ENCODE measurements around the gene TGFB2.

Gene TGFB2

DNA sequence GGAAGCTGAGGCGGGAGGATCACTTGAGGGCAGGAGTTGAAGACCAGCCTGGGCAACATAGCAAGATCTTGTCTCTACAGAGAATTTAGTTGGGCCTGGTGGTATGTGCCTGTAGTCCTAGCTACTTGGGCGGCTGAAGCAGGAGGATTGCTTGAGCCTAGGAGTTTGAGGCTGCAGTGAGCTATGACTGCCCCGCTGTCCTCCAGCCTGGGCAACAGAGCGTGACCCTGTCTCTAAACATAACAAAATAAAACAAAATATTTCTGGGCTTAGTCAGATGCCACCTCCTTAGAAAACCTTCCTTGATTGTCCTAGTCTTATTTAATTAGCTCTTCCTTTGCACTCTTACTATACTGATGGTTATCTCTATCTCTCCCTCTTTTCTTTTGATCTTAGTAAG is 8.5 kb downstream of the TGFB2 start:
- TF ChIP-seq, protein P1, sequence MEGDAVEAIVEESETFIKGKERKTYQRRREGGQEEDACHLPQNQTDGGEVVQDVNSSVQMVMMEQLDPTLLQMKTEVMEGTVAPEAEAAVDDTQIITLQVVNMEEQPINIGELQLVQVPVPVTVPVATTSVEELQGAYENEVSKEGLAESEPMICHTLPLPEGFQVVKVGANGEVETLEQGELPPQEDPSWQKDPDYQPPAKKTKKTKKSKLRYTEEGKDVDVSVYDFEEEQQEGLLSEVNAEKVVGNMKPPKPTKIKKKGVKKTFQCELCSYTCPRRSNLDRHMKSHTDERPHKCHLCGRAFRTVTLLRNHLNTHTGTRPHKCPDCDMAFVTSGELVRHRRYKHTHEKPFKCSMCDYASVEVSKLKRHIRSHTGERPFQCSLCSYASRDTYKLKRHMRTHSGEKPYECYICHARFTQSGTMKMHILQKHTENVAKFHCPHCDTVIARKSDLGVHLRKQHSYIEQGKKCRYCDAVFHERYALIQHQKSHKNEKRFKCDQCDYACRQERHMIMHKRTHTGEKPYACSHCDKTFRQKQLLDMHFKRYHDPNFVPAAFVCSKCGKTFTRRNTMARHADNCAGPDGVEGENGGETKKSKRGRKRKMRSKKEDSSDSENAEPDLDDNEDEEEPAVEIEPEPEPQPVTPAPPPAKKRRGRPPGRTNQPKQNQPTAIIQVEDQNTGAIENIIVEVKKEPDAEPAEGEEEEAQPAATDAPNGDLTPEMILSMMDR (conservative IDR thresholded peaks at IDR 0.05; ENCODE audit: low read depth): no peak
- DNase-seq (ENCODE audit: low spot score): no peak
- no peak overlapping the region for H3K27ac ChIP-seq
- ChIA-PET CTCF (interaction anchor here (0.5 kb wide), 1 partner anchor 715 kb away, joined by 3 read pairs; no protein-coding TSS in a partner anchor), POLR2A (ENCODE audit: low non-redundant PET) (no interaction called here)

DNA sequence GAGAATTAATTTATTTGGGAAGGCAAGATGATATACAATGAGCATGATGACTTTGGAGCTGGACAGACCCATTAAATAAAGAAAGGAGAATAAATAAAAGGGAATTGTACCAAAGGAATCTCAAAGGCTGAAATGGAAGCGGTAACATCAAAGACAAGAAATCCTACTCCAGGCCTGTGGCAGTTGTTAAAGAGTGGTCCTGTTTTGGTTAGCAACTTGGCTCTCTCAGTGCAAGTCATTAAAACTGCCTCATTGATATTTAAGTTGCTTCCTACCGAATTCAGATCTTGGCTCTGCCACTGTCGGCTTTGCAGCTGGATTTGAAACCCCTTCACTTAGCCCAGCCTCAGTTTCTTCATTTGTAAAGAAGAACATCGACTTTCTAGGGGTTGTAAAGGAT is 10.1 kb downstream of the TGFB2 start:
- ChIA-PET POLR2A (ENCODE audit: low non-redundant PET) (no interaction called here), CTCF (no interaction called here)
- no peak for DNase-seq (ENCODE audit: low spot score)
- no peak overlapping the region for H3K27ac ChIP-seq
- TF ChIP-seq, protein P1 (conservative IDR thresholded peaks at IDR 0.05; ENCODE audit: low read depth): no peak

- POLR2A ChIA-PET (ENCODE audit: low non-redundant PET): no interaction called here
- CTCF ChIA-PET: interaction anchor here (0.5 to 0.6 kb wide), 2 partner anchors 119 to 632 kb away, joined by 3 read pairs; no protein-coding TSS in a partner anchor
- no peak for DNase-seq (ENCODE audit: low spot score)
- TF ChIP-seq, protein P1 (conservative IDR thresholded peaks at IDR 0.05; ENCODE audit: low read depth): no peak
- no peak overlapping the region for H3K27ac ChIP-seq
Measured at GRCh38 chr1:218357211-218357892, 12.2 kb downstream of the TGFB2 start.

DNA sequence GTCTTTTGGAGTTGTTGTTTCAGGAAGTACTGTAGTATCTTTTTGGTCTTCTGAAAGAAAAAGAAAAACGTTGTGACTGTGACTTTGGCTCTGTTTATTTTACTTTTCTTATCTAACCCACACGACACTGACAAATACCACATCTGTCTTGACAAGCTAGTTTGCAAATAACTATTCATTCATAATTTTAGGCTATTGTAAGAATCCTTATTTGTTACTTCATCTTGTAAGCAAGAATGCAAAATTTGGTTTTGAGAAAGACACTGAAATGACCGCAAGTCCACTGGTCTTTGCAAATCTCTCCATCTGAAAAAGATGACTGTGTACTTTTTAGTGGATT is 12.7 kb downstream of the TGFB2 start:
- DNase-seq (ENCODE audit: low spot score): no peak
- TF ChIP-seq, protein P1 (conservative IDR thresholded peaks at IDR 0.05; ENCODE audit: low read depth): no peak
- POLR2A ChIA-PET (ENCODE audit: low non-redundant PET): no interaction called here
- no peak overlapping the region for H3K27ac ChIP-seq
- CTCF ChIA-PET: interaction anchor here (0.5 to 0.6 kb wide), 2 partner anchors 119 to 631 kb away, joined by 3 read pairs; no protein-coding TSS in a partner anchor

- H3K27ac ChIP-seq: no peak overlapping the region
- ChIA-PET CTCF (interaction anchor here (0.6 to 0.7 kb wide), 2 partner anchors 198 to 707 kb away, joined by 3 to 8 read pairs; no protein-coding TSS in a partner anchor), POLR2A (ENCODE audit: low non-redundant PET) (no interaction called here)
- no peak for DNase-seq (ENCODE audit: low spot score)
- TF ChIP-seq, protein P1 (conservative IDR thresholded peaks at IDR 0.05; ENCODE audit: low read depth): peak; percentile 32
Measured at GRCh38 chr1:218361298-218362065, 16.3 kb downstream of the TGFB2 start.

GRCh38 chr1:218362418-218363076 is 17.4 kb downstream of the TGFB2 start:
- ChIA-PET CTCF (no interaction called here), POLR2A (ENCODE audit: low non-redundant PET) (no interaction called here)
- DNase-seq (ENCODE audit: low spot score): no peak
- TF ChIP-seq, protein P1 (conservative IDR thresholded peaks at IDR 0.05; ENCODE audit: low read depth): no peak
- H3K27ac ChIP-seq: no peak overlapping the region
